ENCODE measurements around the gene PI4K2B. TPM values are rescaled to one million over a fixed set of nuclear protein-coding genes. Genes with fewer than 3 reads are reported as not detected.

The PI4K2B gene
- polyA plus RNA-seq (2011; rRNA removed) (8.0 and 11.8 TPM in 2 replicates), polyA minus RNA-seq (2011; rRNA and poly(A)+ RNA removed) (1.9 and 4.5 TPM in 2 replicates)

DNA sequence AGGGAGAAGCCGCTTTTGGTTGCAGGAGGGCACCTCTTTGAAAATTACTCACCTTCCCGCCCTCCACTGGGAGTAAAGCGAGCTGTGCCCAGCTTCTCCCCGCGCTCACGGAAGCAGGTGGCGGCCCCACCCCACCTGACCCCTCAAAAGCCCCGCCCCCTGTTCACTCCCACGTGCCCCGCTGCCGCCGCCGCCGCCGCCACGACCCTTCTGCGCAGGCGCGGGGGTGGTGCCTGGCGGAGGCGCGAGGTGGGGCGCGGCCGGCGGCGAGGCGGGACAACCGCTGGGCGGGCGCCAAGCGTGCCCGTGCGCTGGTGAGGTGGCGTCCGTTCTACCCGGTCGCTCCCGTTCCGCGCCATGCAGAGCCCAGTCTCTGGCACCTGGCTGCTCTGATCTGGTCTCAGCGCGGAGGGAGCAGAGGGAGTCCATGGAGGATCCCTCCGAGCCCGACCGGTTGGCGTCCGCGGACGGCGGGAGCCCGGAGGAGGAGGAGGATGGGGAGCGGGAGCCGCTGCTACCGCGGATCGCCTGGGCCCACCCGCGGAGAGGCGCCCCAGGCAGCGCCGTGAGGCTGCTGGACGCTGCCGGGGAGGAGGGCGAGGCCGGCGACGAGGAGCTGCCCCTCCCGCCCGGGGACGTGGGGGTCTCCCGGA is at the start of gene PI4K2B:
TSS of gene PI4K2B (plus strand) at position 297 of the 653 bp plus-strand sequence. CDS start at position 428, 131 bp downstream.
- ChIA-PET CTCF (interaction anchor here (0.6 to 4.6 kb wide), 6 partner anchors 15 to 395 kb away, joined by 3 to 53 read pairs (median 3); partner anchors contain the start of gene ZCCHC4), POLR2A (interaction anchor here (0.7 to 1.0 kb wide), 3 partner anchors 74 to 1538 kb away, joined by 3 to 5 read pairs (median 4); partner anchors contain the start of gene SEPSECS)
- Histone ChIP-seq H3K4me3 (ENCODE audit: low read depth, low read length) (peak within 1 kb of the TSS; percentile 89), H3K27ac (ENCODE audit: low read depth, low read length) (peak within 1 kb of the TSS; percentile 82), H3K9me3 (ENCODE audit: control insufficient read depth, insufficient read depth, low read length) (peaks cover 5% of the 10 kb centered on the region), H3K27me3 (ENCODE audit: control insufficient read depth, insufficient read depth, low read length) (no peaks in the 10 kb centered on the region)
- TF ChIP-seq, protein P1, sequence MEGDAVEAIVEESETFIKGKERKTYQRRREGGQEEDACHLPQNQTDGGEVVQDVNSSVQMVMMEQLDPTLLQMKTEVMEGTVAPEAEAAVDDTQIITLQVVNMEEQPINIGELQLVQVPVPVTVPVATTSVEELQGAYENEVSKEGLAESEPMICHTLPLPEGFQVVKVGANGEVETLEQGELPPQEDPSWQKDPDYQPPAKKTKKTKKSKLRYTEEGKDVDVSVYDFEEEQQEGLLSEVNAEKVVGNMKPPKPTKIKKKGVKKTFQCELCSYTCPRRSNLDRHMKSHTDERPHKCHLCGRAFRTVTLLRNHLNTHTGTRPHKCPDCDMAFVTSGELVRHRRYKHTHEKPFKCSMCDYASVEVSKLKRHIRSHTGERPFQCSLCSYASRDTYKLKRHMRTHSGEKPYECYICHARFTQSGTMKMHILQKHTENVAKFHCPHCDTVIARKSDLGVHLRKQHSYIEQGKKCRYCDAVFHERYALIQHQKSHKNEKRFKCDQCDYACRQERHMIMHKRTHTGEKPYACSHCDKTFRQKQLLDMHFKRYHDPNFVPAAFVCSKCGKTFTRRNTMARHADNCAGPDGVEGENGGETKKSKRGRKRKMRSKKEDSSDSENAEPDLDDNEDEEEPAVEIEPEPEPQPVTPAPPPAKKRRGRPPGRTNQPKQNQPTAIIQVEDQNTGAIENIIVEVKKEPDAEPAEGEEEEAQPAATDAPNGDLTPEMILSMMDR (IDR thresholded peaks at IDR 0.05; ENCODE audit: low read depth, low read length): no peak
- peak; percentile 13 for DNase-seq (ENCODE audit: low read depth, low spot score)

DNA sequence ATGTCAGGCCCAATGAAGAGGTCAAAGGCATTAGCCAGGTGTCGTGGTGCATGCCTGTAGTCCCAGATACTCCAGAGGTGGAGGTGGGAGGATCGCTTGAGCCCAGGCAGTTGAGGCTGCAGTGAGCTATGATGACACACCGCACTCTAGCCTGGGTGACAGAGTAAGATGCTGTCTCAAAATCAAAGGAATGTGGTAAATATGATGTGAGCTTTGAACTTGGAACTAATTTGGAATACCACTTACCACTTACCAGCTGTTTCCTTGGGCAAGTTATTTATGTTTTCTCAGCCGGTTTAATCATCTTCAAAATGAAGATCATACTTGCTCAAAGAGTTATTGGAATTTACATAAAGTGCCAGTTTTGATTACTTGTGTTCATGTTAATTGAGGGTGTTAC is 49.8 kb upstream of the PI4K2B start:
- Histone ChIP-seq H3K27me3 (ENCODE audit: control insufficient read depth, insufficient read depth, low read length) (no peaks in the 10 kb centered on the region), H3K4me3 (ENCODE audit: low read depth, low read length) (no peak overlapping the region), H3K9me3 (ENCODE audit: control insufficient read depth, insufficient read depth, low read length) (no peaks in the 10 kb centered on the region), H3K27ac (ENCODE audit: low read depth, low read length) (no peak overlapping the region)
- ChIA-PET POLR2A (no interaction called here), CTCF (interaction anchor here (1.4 kb wide), 1 partner anchor 183 kb away, joined by 3 read pairs; no protein-coding TSS in a partner anchor)
- TF ChIP-seq, protein P1 (IDR thresholded peaks at IDR 0.05; ENCODE audit: low read depth, low read length): no peak
- DNase-seq (ENCODE audit: low read depth, low spot score): no peak

DNA sequence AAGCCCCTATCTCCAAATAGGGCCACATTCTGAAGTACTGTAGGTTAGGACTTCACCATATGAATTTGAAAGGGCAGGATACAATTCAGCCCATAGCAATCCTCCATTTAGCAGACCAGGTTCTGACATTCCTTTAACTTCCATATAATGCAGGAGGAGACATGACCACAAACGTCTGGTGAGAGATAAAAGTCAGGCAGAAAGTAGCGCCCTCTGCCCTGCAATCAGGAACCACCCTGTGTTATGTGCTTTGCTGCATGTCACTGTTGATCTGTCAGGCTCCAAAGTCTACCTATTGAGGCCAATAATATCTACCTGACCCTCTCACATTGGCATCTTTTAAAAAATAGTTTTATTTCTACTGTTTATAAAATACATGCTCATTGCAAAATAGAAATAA is 43.4 kb upstream of the PI4K2B start:
- H3K27ac ChIP-seq (ENCODE audit: low read depth, low read length): no peak overlapping the region
- no peak for DNase-seq (ENCODE audit: low read depth, low spot score)
- CTCF ChIA-PET: no interaction called here
- no peaks in the 10 kb centered on the region for H3K9me3 ChIP-seq (ENCODE audit: control insufficient read depth, insufficient read depth, low read length)
- POLR2A ChIA-PET: no interaction called here
- TF ChIP-seq, protein P1 (IDR thresholded peaks at IDR 0.05; ENCODE audit: low read depth, low read length): no peak
- no peaks in the 10 kb centered on the region for H3K27me3 ChIP-seq (ENCODE audit: control insufficient read depth, insufficient read depth, low read length)
- H3K4me3 ChIP-seq (ENCODE audit: low read depth, low read length): no peak overlapping the region

DNA sequence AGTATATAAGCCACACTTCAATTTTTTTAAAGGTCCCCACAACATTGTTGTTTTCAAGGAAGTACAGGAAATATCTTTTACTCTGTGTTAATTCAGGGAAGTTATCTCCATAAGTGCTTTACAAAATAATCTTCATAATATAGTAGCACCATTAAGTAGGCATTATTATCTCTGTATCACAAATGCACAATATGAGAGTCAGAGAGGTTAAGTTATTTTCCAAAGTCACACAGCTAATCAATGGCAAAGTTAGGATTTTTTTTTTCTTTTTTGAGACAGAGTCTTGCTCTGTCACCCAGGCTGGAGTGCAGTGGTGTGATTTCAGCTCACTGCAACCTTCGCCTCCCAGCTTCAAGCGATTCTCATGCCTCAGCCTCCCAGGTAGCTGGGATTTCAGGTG is 35.1 kb upstream of the PI4K2B start:
- DNase-seq (ENCODE audit: low read depth, low spot score): no peak
- TF ChIP-seq, protein P1 (IDR thresholded peaks at IDR 0.05; ENCODE audit: low read depth, low read length): no peak
- H3K4me3 ChIP-seq (ENCODE audit: low read depth, low read length): no peak overlapping the region
- no peaks in the 10 kb centered on the region for H3K27me3 ChIP-seq (ENCODE audit: control insufficient read depth, insufficient read depth, low read length)
- ChIA-PET POLR2A (no interaction called here), CTCF (no interaction called here)
- no peaks in the 10 kb centered on the region for H3K9me3 ChIP-seq (ENCODE audit: control insufficient read depth, insufficient read depth, low read length)
- no peak overlapping the region for H3K27ac ChIP-seq (ENCODE audit: low read depth, low read length)

DNA sequence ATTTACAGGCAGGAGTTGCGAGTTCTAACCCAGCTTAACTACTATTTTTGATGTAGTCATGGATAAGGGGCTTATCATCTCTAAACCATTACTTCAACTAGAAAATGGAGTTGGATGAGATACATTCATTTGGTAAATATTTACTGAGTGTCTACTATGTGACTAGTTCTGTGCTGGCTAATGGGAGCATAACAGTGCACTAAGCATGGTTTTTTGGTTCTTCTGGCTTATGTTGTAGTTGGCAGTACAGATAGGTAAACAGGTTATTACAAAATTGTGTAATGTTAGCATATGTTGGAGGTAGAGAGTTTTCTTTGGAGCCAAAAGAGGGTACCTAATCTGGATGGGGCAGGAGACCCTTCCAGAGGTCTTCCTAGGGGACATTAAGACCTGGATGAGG is 25.8 kb upstream of the PI4K2B start:
- Histone ChIP-seq H3K27ac (ENCODE audit: low read depth, low read length) (no peak overlapping the region), H3K27me3 (ENCODE audit: control insufficient read depth, insufficient read depth, low read length) (peaks cover 9% of the 10 kb centered on the region), H3K4me3 (ENCODE audit: low read depth, low read length) (no peak overlapping the region), H3K9me3 (ENCODE audit: control insufficient read depth, insufficient read depth, low read length) (no peaks in the 10 kb centered on the region)
- no peak for DNase-seq (ENCODE audit: low read depth, low spot score)
- ChIA-PET POLR2A (no interaction called here), CTCF (no interaction called here)
- TF ChIP-seq, protein P1 (IDR thresholded peaks at IDR 0.05; ENCODE audit: low read depth, low read length): no peak
